Measurements from ENCODE around the gene CERKL.

The CERKL gene

DNA sequence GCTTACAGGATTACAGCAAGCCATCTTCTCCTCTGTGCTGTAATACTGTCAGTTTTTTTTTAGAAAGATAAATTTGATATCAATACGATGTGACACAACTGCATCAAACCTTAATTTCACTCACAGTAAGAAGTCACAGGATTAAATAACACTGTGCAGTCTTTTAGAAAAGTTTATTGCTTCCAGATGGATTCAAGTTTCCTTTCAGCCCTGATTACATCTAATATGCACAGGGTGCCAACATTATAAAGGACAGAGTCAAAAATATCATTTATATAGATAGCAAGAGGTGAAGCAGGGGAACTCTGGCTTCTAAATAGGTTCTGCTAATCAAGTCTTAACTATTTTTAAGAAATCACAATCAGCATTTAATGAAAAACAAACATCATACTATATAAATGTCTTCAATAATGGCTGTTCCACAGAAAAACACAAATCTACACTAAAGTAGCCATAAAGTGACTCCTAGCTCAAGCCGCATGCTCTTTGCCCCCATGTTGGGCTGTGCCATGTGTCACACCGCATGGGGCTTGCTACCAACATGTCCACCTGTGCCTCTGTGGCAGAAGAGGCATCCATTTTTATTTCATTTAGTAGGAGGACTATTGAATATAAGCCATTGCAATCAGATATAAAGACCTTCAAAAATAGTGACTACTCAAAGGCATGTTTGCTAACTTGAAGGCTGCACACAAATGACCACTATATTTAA is 35.0 kb downstream of the CERKL start:
- H3K9ac ChIP-seq = no peak overlapping the region
- no peak overlapping the region for H3K27ac ChIP-seq
- H3K27me3 ChIP-seq (ENCODE audit: control insufficient read depth, insufficient read depth, low read length) = no peaks in the 10 kb centered on the region
- no peak overlapping the region for H3K4me3 ChIP-seq (ENCODE audit: low read depth, low read length)
- no peak overlapping the region for H3K4me2 ChIP-seq (ENCODE audit: low read length)
- TF ChIP-seq, protein P1, sequence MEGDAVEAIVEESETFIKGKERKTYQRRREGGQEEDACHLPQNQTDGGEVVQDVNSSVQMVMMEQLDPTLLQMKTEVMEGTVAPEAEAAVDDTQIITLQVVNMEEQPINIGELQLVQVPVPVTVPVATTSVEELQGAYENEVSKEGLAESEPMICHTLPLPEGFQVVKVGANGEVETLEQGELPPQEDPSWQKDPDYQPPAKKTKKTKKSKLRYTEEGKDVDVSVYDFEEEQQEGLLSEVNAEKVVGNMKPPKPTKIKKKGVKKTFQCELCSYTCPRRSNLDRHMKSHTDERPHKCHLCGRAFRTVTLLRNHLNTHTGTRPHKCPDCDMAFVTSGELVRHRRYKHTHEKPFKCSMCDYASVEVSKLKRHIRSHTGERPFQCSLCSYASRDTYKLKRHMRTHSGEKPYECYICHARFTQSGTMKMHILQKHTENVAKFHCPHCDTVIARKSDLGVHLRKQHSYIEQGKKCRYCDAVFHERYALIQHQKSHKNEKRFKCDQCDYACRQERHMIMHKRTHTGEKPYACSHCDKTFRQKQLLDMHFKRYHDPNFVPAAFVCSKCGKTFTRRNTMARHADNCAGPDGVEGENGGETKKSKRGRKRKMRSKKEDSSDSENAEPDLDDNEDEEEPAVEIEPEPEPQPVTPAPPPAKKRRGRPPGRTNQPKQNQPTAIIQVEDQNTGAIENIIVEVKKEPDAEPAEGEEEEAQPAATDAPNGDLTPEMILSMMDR (IDR thresholded peaks at IDR 0.05) = no peak
- H2AFZ ChIP-seq = no peak overlapping the region
- H3K4me1 ChIP-seq = no peaks in the 10 kb centered on the region
- H3K9me3 ChIP-seq (ENCODE audit: control insufficient read depth, low read length) = no peaks in the 10 kb centered on the region
- H3K36me3 ChIP-seq (ENCODE audit: control insufficient read depth, insufficient read depth, low read length) = no peaks in the 10 kb centered on the region
- H3K79me2 ChIP-seq = no peaks in the 10 kb centered on the region

DNA sequence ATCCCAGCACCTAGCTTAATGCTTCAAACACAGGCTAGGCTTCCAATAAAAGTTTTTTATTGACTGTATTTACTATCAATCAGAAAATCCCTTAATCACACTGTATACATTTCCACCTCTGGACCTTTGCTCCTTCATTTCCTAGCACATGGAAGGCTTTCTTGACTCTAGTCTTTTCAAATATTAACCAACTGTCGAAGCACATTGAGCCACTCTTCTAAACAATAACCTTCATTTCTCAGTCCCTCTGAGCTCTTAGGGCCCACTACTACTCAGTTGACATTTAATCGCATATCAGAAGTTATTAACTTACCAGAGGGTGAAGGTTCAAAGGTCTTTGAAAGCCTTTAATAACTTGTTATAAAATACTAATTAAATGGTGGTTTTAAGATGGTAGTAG is 37.4 kb downstream of the CERKL start:
- Histone ChIP-seq H3K9ac (no peak overlapping the region), H2AFZ (no peak overlapping the region), H3K4me2 (ENCODE audit: low read length) (no peak overlapping the region), H3K27me3 (ENCODE audit: control insufficient read depth, insufficient read depth, low read length) (no peaks in the 10 kb centered on the region), H3K9me3 (ENCODE audit: control insufficient read depth, low read length) (no peaks in the 10 kb centered on the region), H3K79me2 (no peaks in the 10 kb centered on the region), H3K36me3 (ENCODE audit: control insufficient read depth, insufficient read depth, low read length) (no peaks in the 10 kb centered on the region), H3K4me3 (ENCODE audit: low read depth, low read length) (no peak overlapping the region), H3K4me1 (no peaks in the 10 kb centered on the region), H3K27ac (no peak overlapping the region)
- TF ChIP-seq, protein P1 (IDR thresholded peaks at IDR 0.05) = no peak

DNA sequence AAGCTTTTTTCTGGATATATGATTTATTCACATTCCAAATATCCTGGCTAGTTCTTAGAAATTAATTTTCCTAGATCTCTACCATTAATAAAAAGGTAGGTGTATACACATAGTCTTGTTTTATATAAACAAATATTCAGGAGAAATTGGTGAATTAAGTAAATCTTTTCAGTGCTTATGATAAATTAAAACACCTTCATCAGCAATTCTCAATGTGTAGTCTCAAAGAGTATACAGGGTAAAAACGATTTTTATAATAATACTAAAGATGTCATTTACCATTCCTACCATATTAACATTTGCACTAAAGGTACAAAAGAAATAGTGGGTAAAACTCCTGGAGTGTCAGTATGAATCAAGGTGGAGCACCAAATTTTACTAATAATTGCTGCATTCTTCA is 40.2 kb downstream of the CERKL start:
- H3K36me3 ChIP-seq (ENCODE audit: control insufficient read depth, insufficient read depth, low read length) = no peaks in the 10 kb centered on the region
- H3K4me1 ChIP-seq = no peaks in the 10 kb centered on the region
- H2AFZ ChIP-seq = no peak overlapping the region
- H3K27me3 ChIP-seq (ENCODE audit: control insufficient read depth, insufficient read depth, low read length) = no peaks in the 10 kb centered on the region
- H3K27ac ChIP-seq = no peak overlapping the region
- TF ChIP-seq, protein P1 (IDR thresholded peaks at IDR 0.05) = no peak
- H3K4me3 ChIP-seq (ENCODE audit: low read depth, low read length) = no peak overlapping the region
- no peak overlapping the region for H3K4me2 ChIP-seq (ENCODE audit: low read length)
- no peaks in the 10 kb centered on the region for H3K79me2 ChIP-seq
- no peaks in the 10 kb centered on the region for H3K9me3 ChIP-seq (ENCODE audit: control insufficient read depth, low read length)
- H3K9ac ChIP-seq = no peak overlapping the region

DNA sequence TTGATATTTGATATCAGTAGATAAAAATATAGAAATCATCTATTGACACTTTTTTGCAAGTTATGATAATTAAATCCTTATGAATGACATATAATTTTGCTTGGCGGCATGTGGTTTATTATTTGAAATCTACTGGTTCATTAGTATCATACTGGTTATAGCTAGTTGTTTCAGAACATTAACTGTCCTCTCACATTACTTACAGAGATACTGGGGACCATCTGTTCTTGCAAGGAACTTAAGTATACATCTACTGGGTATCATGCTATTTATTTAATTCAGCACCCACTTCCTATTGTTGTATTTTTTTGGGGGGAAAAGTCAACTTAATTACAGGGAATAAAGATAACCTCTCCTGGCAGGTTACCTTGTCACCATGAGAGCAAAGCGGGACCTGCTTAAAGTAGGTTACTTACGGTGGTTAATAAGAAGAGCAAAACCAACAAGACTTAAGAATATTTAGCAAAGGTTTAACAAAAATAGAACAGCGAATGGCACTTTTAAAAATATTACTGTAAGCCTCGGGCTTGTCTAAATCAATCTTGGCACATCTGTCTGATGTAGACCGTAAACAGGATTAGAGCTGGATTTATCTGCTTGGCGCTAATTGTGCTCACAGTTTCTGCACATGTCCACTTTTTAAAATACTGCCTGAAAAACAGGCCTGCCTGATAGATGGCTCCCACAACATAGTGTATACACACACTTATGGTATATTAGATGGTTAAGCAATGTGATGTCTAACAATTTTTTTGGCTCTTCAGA is 41.8 kb downstream of the CERKL start:
- TF ChIP-seq, protein P1 (IDR thresholded peaks at IDR 0.05) = no peak
- H3K36me3 ChIP-seq (ENCODE audit: control insufficient read depth, insufficient read depth, low read length) = no peaks in the 10 kb centered on the region

More for the DNA sequence above, 41.8 kb downstream of the CERKL start:
- no peaks in the 10 kb centered on the region for H3K27me3 ChIP-seq (ENCODE audit: control insufficient read depth, insufficient read depth, low read length)
- H3K4me1 ChIP-seq = no peaks in the 10 kb centered on the region
- H3K4me2 ChIP-seq (ENCODE audit: low read length) = no peak overlapping the region
- no peaks in the 10 kb centered on the region for H3K79me2 ChIP-seq
- H3K9me3 ChIP-seq (ENCODE audit: control insufficient read depth, low read length) = no peaks in the 10 kb centered on the region
- H3K9ac ChIP-seq = no peak overlapping the region
- no peak overlapping the region for H2AFZ ChIP-seq
- H3K27ac ChIP-seq = no peak overlapping the region
- no peak overlapping the region for H3K4me3 ChIP-seq (ENCODE audit: low read depth, low read length)
